HepG2 (cell line): Measurements from ENCODE around the gene PYGB. TPM values are rescaled to one million over a fixed set of nuclear protein-coding genes. Genes with fewer than 3 reads are reported as not detected.
A peak's percentile ranks its signal among the peaks of the same experiment; 100 is the strongest.

Experiments
- AFF4 ChIP-seq: sonication (generic); formaldehyde crosslinking; IDR thresholded peaks from 2 replicates; pipeline ENCODE4 v1.4.0; 2020; ENCODE audit warnings: missing genetic modification reagents
- ARID3A ChIP-seq: IDR thresholded peaks from 2 replicates; pipeline ENCODE4 v1.6.1; 2012; ENCODE audit warnings: low read depth, low read length, improper control_type of control experiment
- BATF2 ChIP-seq: sonication (generic); formaldehyde crosslinking; IDR thresholded peaks from 2 replicates; pipeline ENCODE4 v1.8.0; 2022; ENCODE audit warnings: mild to moderate bottlenecking, missing genetic modification reagents, moderate library complexity
- GTF3A ChIP-seq: sonication (generic); formaldehyde crosslinking; conservative IDR thresholded peaks from 2 replicates; pipeline ENCODE4 v1.4.0; 2020; ENCODE audit warnings: mild to moderate bottlenecking, missing genetic modification reagents
- KLF13 ChIP-seq: sonication (generic); formaldehyde crosslinking; IDR thresholded peaks from 2 replicates; pipeline ENCODE4 v1.4.0; 2020; ENCODE audit warnings: mild to moderate bottlenecking, missing genetic modification reagents
- MED8 ChIP-seq: sonication (generic); formaldehyde crosslinking; IDR thresholded peaks from 2 replicates; pipeline ENCODE4 v1.8.1; 2023; ENCODE audit warnings: mild to moderate bottlenecking, missing genetic modification reagents; ENCODE audit not compliant: insufficient replicate concordance
- NR2F1 ChIP-seq, 2 experiments: fragments of 450-650 bp in 1 of 2; formaldehyde crosslinking in 1 of 2; IDR thresholded peaks; 2 replicates each; pipeline versions ENCODE4 v1.5.0 to v1.6.1; 2016 to 2020; ENCODE audit warnings: mild to moderate bottlenecking in 1 of 2, missing compliant biosample characterization in 1 of 2, missing genetic modification reagents in 1 of 2, moderate library complexity in 1 of 2
- REST ChIP-seq, 2 experiments: IDR thresholded peaks; 2 replicates each; pipeline ENCODE4 v1.6.1; 2011 to 2012; ENCODE audit warnings: low read length in 2 of 2, borderline replicate concordance in 1 of 2, low read depth in 1 of 2, mild to moderate bottlenecking in 1 of 2, moderate library complexity in 1 of 2
- SMAD9 ChIP-seq: sonication (generic); formaldehyde crosslinking; IDR thresholded peaks from 2 replicates; pipeline ENCODE4 v1.5.1; 2020; ENCODE audit warnings: mild to moderate bottlenecking, missing genetic modification reagents
- TRIM24 ChIP-seq: sonication (generic); formaldehyde crosslinking; IDR thresholded peaks from 2 replicates; pipeline ENCODE4 v1.8.0; 2022; ENCODE audit warnings: mild to moderate bottlenecking, missing genetic modification reagents
- ZNF570 ChIP-seq: sonication (generic); formaldehyde crosslinking; IDR thresholded peaks from 2 replicates; pipeline ENCODE4 v1.4.0; 2020; ENCODE audit warnings: mild to moderate bottlenecking, missing genetic modification reagents, borderline replicate concordance
- polyA plus RNA-seq, 8 experiments: library from polyadenylated mRNA; depleted of rRNA in 3 of 8; stranded (reverse) in 7 of 8; unstranded in 1 of 8; fragments of >200 nt; fragmentation: Illumina TruSeq in 4 of 8; extraction: Trizol in 4 of 8; gene quantifications; 2 replicates each; pipeline versions ENCODE4 v1.2.1 to v1.2.3, GENCODE V29; 2011 to 2016; ENCODE audit warnings: low read depth in 4 of 8, missing spikeins in 1 of 8, mixed read lengths in 1 of 8; ENCODE audit not compliant: insufficient read depth in 1 of 8
- total RNA-seq, 5 experiments: library from RNA; depleted of rRNA; stranded (reverse); fragments of >200 nt; fragmentation: Illumina TruSeq; extraction: Trizol; gene quantifications; 2 replicates each; pipeline ENCODE4 v1.2.3, GENCODE V29; 2016; ENCODE audit warnings: low read depth in 1 of 5
- TF ChIP-seq, protein P1 (sequence below): sonication (generic); formaldehyde crosslinking; IDR thresholded peaks from 2 replicates; pipeline ENCODE4 v1.9.0; 2021; ENCODE audit warnings: missing genetic modification reagents, borderline replicate concordance
- TF ChIP-seq, protein P2 (sequence below): sonication (generic); formaldehyde crosslinking; IDR thresholded peaks from 2 replicates; pipeline ENCODE4 v1.8.1; 2023; ENCODE audit warnings: missing genetic modification reagents, mild to moderate bottlenecking, borderline replicate concordance

The PYGB gene
- total and polyA plus RNA-seq, 2 of the 13 experiments (the other 11 are each of a cell fraction or from before 2014, with no cell fraction given) = 24.2 to 86.3 TPM

DNA sequence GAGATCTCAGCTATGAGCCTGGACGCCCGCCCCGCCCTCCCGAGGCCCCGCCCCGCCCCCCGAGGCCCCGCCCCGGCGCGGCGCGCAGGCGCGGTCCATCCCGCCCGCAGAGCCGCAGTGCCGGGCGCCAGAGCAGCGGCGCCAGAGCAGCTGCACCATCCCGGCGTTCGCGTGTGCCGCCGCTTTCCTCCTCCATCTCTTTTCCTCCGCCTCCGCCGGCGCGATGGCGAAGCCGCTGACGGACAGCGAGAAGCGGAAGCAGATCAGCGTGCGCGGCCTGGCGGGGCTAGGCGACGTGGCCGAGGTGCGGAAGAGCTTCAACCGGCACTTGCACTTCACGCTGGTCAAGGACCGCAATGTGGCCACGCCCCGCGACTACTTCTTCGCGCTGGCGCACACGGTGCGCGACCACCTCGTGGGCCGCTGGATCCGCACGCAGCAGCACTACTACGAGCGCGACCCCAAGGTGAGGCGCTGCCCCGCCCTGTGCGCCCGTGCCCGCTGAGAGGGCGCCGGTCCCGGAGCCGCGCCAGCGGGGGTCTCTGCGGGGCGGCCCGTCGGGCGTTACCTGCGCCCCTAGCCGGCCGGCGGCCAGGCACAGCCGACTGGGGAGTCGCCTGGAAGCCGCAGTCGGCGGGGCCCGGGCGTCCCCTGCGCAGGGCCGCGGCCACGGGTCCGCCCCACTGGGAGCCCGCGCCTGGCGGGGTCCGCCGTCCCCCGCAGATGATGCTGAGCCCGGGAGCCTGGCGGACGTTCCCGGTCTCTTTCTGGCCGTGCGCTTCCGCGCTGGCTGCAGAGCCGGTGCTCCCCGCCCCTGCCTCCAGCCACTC, at the start of gene PYGB (continued):
- no peak for TF ChIP-seq AFF4 (CRISPR knock-in tag)
- TF ChIP-seq NR2F1 (CRISPR knock-in tag; IDR thresholded peaks at IDR 0.05) = peak in 1 of 2 experiments; percentile 36; a peak in 1 of 4 replicates
- TF ChIP-seq, protein P1, sequence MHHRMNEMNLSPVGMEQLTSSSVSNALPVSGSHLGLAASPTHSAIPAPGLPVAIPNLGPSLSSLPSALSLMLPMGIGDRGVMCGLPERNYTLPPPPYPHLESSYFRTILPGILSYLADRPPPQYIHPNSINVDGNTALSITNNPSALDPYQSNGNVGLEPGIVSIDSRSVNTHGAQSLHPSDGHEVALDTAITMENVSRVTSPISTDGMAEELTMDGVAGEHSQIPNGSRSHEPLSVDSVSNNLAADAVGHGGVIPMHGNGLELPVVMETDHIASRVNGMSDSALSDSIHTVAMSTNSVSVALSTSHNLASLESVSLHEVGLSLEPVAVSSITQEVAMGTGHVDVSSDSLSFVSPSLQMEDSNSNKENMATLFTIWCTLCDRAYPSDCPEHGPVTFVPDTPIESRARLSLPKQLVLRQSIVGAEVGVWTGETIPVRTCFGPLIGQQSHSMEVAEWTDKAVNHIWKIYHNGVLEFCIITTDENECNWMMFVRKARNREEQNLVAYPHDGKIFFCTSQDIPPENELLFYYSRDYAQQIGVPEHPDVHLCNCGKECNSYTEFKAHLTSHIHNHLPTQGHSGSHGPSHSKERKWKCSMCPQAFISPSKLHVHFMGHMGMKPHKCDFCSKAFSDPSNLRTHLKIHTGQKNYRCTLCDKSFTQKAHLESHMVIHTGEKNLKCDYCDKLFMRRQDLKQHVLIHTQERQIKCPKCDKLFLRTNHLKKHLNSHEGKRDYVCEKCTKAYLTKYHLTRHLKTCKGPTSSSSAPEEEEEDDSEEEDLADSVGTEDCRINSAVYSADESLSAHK (CRISPR knock-in tag) = 0 out of 2 replicates have a peak, but pooled peaks have one; percentile 23
- peak; percentile 87 for TF ChIP-seq MED8 (CRISPR knock-in tag)
- TF ChIP-seq, protein P2, sequence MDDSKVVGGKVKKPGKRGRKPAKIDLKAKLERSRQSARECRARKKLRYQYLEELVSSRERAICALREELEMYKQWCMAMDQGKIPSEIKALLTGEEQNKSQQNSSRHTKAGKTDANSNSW (CRISPR knock-in tag) = peak; percentile 97; the same call in 1 of the 2 replicates
- peak; percentile 63; the same call in 1 of the 2 replicates for TF ChIP-seq ZNF570
- peak in 1 of 2 experiments; percentile 38; a peak in 1 of 4 replicates for TF ChIP-seq REST (IDR thresholded peaks at IDR 0.05; ENCODE audit: borderline replicate concordance in 1 of 2, low read depth in 1 of 2, low read length in 2 of 2)
- TF ChIP-seq GTF3A (CRISPR knock-in tag) = no peak; the same call in 1 of the 2 replicates
- no peak for TF ChIP-seq ARID3A
- TF ChIP-seq TRIM24 = no peak
- TF ChIP-seq KLF13 (CRISPR knock-in tag) = peak; percentile 97
- TF ChIP-seq SMAD9 (CRISPR knock-in tag) = peak; percentile 90
- TF ChIP-seq BATF2 (CRISPR knock-in tag) = peak; percentile 96
